B cell (primary cell): ENCODE data around the gene RNH1. TPM values are rescaled to one million over a fixed set of nuclear protein-coding genes. Genes with fewer than 3 reads are reported as not detected.

Experiments
- ATAC-seq: fragments of 200-7000 bp; cut with Tn5 transposase; one replicate; pipeline ENCODE4 v1.10.0; 2021; ENCODE audit warnings: low read depth, mild to moderate bottlenecking, moderate number of reproducible peaks, moderate library complexity
- CTCF ChIA-PET: fragments of 350-600 bp; sonication (Branson Sonifier 250); formaldehyde crosslinking; loops from one replicate; lab custom pipeline; 2021; ENCODE audit warnings: antibody characterized with exemption, inconsistent platforms; lab: Charles Lee
- POLR2A ChIA-PET: fragments of 350-600 bp; sonication (Branson Sonifier 250); formaldehyde crosslinking; loops from one replicate; lab custom pipeline; 2021; ENCODE audit warnings: antibody characterized with exemption; lab: Charles Lee
- DNase-seq: peaks from one replicate; pipeline ENCODE4 v3.0.0; 2013
- H2AFZ ChIP-seq: 2 replicates; pipeline ENCODE4 v1.6.1; 2012; ENCODE audit warnings: mild to moderate bottlenecking, low read depth, low read length; ENCODE audit not compliant: insufficient read depth, poor library complexity, severe bottlenecking
- H3K27ac ChIP-seq, 2 donors: 1 replicate in 1 of 2; 2 replicates in 1 of 2; pipeline ENCODE4 v1.5.1; 2012 to 2013; ENCODE audit warnings: low read length in 2 of 2, mild to moderate bottlenecking in 2 of 2, moderate library complexity in 1 of 2
- H3K27me3 ChIP-seq, 4 experiments: fragments of 200-600 bp in 1 of 4; sonication (generic) in 1 of 4; replicated peaks in 1 of 4; 1 replicate in 2 of 4; 2 replicates in 2 of 4; pipeline versions ENCODE4 v1.6.1 to v1.7.0; 2013 to 2016; ENCODE audit warnings: low read length in 3 of 4, mild to moderate bottlenecking in 2 of 4, mixed read lengths in 1 of 4, moderate library complexity in 1 of 4; ENCODE audit not compliant: insufficient read depth in 4 of 4, control insufficient read depth in 3 of 4; ENCODE audit errors: control extremely low read depth in 1 of 4
- H3K36me3 ChIP-seq, 2 experiments: replicated peaks in 1 of 2; 1 replicate in 1 of 2; 2 replicates in 1 of 2; pipeline versions ENCODE4 v1.6.1 to v1.7.1; 2013; ENCODE audit warnings: low read length in 1 of 2; ENCODE audit not compliant: insufficient read depth in 2 of 2, control insufficient read depth in 1 of 2; ENCODE audit errors: control extremely low read depth in 1 of 2, extremely low read depth in 1 of 2
- H3K4me1 ChIP-seq, 2 donors: fragments of 200-600 bp in 1 of 2; sonication (generic) in 1 of 2; 1 replicate in 1 of 2; 2 replicates in 1 of 2; pipeline versions ENCODE4 v1.5.1 to v1.6.1; 2013 to 2017; ENCODE audit warnings: low read length in 2 of 2; ENCODE audit not compliant: control insufficient read depth in 2 of 2, insufficient read depth in 2 of 2
- H3K4me2 ChIP-seq: replicated peaks from 2 replicates; pipeline ENCODE3; 2012; ENCODE audit warnings: mild to moderate bottlenecking, low read depth, low read length; ENCODE audit not compliant: poor library complexity, severe bottlenecking
- H3K4me3 ChIP-seq, 5 experiments: fragments of 200-600 bp in 1 of 5; sonication (generic) in 1 of 5; 1 replicate in 3 of 5; 2 replicates in 2 of 5; pipeline versions ENCODE4 v1.5.1 to v1.7.0; 2011 to 2016; ENCODE audit warnings: low read length in 4 of 5, mild to moderate bottlenecking in 4 of 5, low read depth in 2 of 5, control low read depth in 1 of 5, moderate library complexity in 1 of 5; ENCODE audit not compliant: insufficient read depth in 1 of 5; ENCODE audit errors: control extremely low read depth in 1 of 5, extremely low read depth in 1 of 5
- H3K79me2 ChIP-seq: fragments of 200-600 bp; sonication (generic); one replicate; pipeline ENCODE4 v1.6.0; 2016; ENCODE audit warnings: low read length; ENCODE audit not compliant: control insufficient read depth, insufficient read depth
- H3K9ac ChIP-seq: fragments of 200-600 bp; sonication (generic); 2 replicates; pipeline ENCODE4 v1.6.1; 2017; ENCODE audit warnings: mild to moderate bottlenecking, low read length, moderate library complexity
- H3K9me3 ChIP-seq, 3 donors: one replicate each; pipeline versions ENCODE4 v1.6.1 to v1.7.1; 2013; ENCODE audit warnings: low read length in 2 of 3; ENCODE audit not compliant: control insufficient read depth in 2 of 3, insufficient read depth in 1 of 3; ENCODE audit errors: control extremely low read depth in 1 of 3
- H4K20me1 ChIP-seq: 2 replicates; pipeline ENCODE4 v1.6.0; 2012; ENCODE audit warnings: mild to moderate bottlenecking, low read length; ENCODE audit not compliant: insufficient read depth, control insufficient read depth, poor library complexity, severe bottlenecking
- H3K27ac Mint-ChIP-seq: one replicate; pipeline ENCODE4 v1.8.0; 2021; ENCODE audit warnings: mixed read lengths
- H3K27me3 Mint-ChIP-seq: one replicate; pipeline ENCODE4 v1.8.0; 2021; ENCODE audit warnings: mixed read lengths
- H3K4me1 Mint-ChIP-seq: one replicate; pipeline ENCODE4 v1.8.0; 2021; ENCODE audit warnings: mixed read lengths
- H3K4me3 Mint-ChIP-seq: one replicate; pipeline ENCODE4 v1.8.0; 2021; ENCODE audit warnings: mixed read lengths
- H3K9me3 Mint-ChIP-seq: one replicate; pipeline ENCODE4 v1.8.0; 2022; ENCODE audit warnings: mixed read lengths; ENCODE audit not compliant: insufficient read depth
- CTCF ChIP-seq: fragments of 200-600 bp; IDR thresholded peaks from one replicate; pipeline ENCODE4 v1.8.0; 2022; ENCODE audit warnings: antibody characterized with exemption, mild to moderate bottlenecking
- EZH2 ChIP-seq: IDR thresholded peaks from 2 replicates; pipeline ENCODE4 v1.6.1; 2012; ENCODE audit warnings: borderline replicate concordance, low read depth, mild to moderate bottlenecking, moderate library complexity, low read length; ENCODE audit not compliant: insufficient read depth, poor library complexity, severe bottlenecking
- WGBS: methylation state at CpG from one replicate; pipeline ENCODE4 v1.1.5; 2013; ENCODE audit warnings: missing lambda C conversion rate; ENCODE audit not compliant: insufficient coverage; 5-methylcytosine and 5-hydroxymethylcytosine counted together
- intact Hi-C: fragments of 100-400 bp; cut with micrococcal nuclease; formaldehyde crosslinking; loops from one replicate; pipeline ENCODE4 v1.10.0; 2022
- polyA plus RNA-seq: library from polyadenylated mRNA; depleted of rRNA; stranded (reverse); fragments of >200 nt; gene quantifications from 2 replicates; pipeline ENCODE4 v1.2.3, GENCODE V29; 2012
- total RNA-seq, 2 donors: library from RNA; stranded (reverse); fragments of 120-200 nt in 1 of 2; gene quantifications; 1 replicate in 1 of 2; 2 replicates in 1 of 2; pipeline versions ENCODE4 v1.2.3 to v1.2.4, GENCODE V29; 2013 to 2022

RNH1 gene
- total and polyA plus RNA-seq, 2 donors (not counting 1 experiment from before 2014, with no cell fraction given): 81.0 to 159 TPM

- 97% methylated on average over 38 of the region's 39 CpGs for WGBS
- peaks cover 0 to 62% of the 10 kb centered on the region in 2 experiments for H3K36me3 ChIP-seq
Measured at GRCh38 chr11:498297-499181, 8.5 kb downstream of the RNH1 start.

More at GRCh38 chr11:498297-499181, 8.5 kb downstream of the RNH1 start:
- Histone ChIP-seq H4K20me1 (peaks cover 50% of the 10 kb centered on the region), H3K27ac (no peak overlapping the region), H3K27me3 (no peaks in the 10 kb centered on the region), H3K4me2 (no peak overlapping the region), H3K9ac (no peak overlapping the region), H3K4me1 (peaks cover under 1 to 17% of the 10 kb centered on the region in 2 donors), H3K4me3 (no peak overlapping the region), H3K9me3 (peaks cover 0 to 7% (median 0%) of the 10 kb centered on the region in 3 donors), H3K79me2 (peaks cover 18% of the 10 kb centered on the region), H2AFZ (no peak overlapping the region)
- Mint-ChIP-seq H3K9me3 (no peaks in the 10 kb centered on the region), H3K4me1 (peaks cover 13% of the 10 kb centered on the region), H3K4me3 (no peak overlapping the region), H3K27ac (no peak overlapping the region), H3K27me3 (no peaks in the 10 kb centered on the region)
- CTCF ChIA-PET: no interaction called here
- peak; percentile 7 for DNase-seq
- TF ChIP-seq EZH2 (no peak), CTCF (no peak)
- intact Hi-C loops: no loop called here
- POLR2A ChIA-PET: interaction anchor here (0.5 to 0.9 kb wide), 2 partner anchors 25 to 225 kb away, joined by 3 read pairs; no protein-coding TSS in a partner anchor
- ATAC-seq: no peak
